Right atrium auricular region (tissue), 2 donors: Measurements from ENCODE around the gene LRRC4B. TPM values are rescaled to one million over a fixed set of nuclear protein-coding genes. Genes with fewer than 3 reads are reported as not detected.

Experiments
- DNase-seq: peaks from one replicate; pipeline ENCODE4 v3.0.0-alpha.2; 2019; ENCODE audit warnings: low spot score
- H3K27ac ChIP-seq, 2 donors: fragments of 200-600 bp; sonication (generic); 1 replicate in 1 of 2; 2 replicates in 1 of 2; pipeline ENCODE4 v1.5.1; 2016 to 2019
- H3K27me3 ChIP-seq, 2 donors: fragments of 200-600 bp; sonication (generic); one replicate each; pipeline versions ENCODE4 v1.5.1 to v1.6.0; 2017 to 2019
- H3K36me3 ChIP-seq: fragments of 200-600 bp; sonication (generic); one replicate; pipeline ENCODE4 v1.5.1; 2016
- H3K4me1 ChIP-seq, 2 donors: fragments of 200-600 bp; sonication (generic); one replicate each; pipeline versions ENCODE4 v1.5.1 to v1.6.0; 2017 to 2019
- H3K4me3 ChIP-seq, 2 donors: fragments of 200-600 bp; sonication (generic); 1 replicate in 1 of 2; 2 replicates in 1 of 2; pipeline ENCODE4 v1.5.1; 2017 to 2019; ENCODE audit warnings: mild to moderate bottlenecking in 1 of 2, moderate library complexity in 1 of 2
- H3K9me3 ChIP-seq, 2 donors: fragments of 200-600 bp; sonication (generic); one replicate each; pipeline ENCODE4 v1.5.1; 2019
- CTCF ChIP-seq, 2 donors: fragments of 200-600 bp; sonication (generic); IDR thresholded peaks; one replicate each; pipeline ENCODE4 v1.5.1; 2019; ENCODE audit warnings: antibody characterized with exemption in 2 of 2
- total RNA-seq, 2 donors: library from RNA; depleted of rRNA; stranded (reverse); fragments of >200 nt; gene quantifications; one replicate each; pipeline ENCODE4 v1.1.0, GENCODE V29; 2016

The LRRC4B gene
- total RNA-seq, 2 donors from 2014 or later, result 1.6 to 2.0 TPM

- no peak for TF ChIP-seq CTCF (IDR thresholded peaks at IDR 0.05)
- H3K36me3 ChIP-seq, result peaks cover 46% of the 10 kb centered on the region
- DNase-seq, result no peak
- H3K27me3 ChIP-seq, result no peaks in the 10 kb centered on the region
- no peak overlapping the region for H3K27ac ChIP-seq
- no peaks in the 10 kb centered on the region for H3K9me3 ChIP-seq
- peaks cover 3 to 25% of the 10 kb centered on the region in 2 donors for H3K4me1 ChIP-seq
- no peak overlapping the region for H3K4me3 ChIP-seq
Measured at GRCh38 chr19:50479761-50480251, 88.4 kb downstream of the LRRC4B start.

DNA sequence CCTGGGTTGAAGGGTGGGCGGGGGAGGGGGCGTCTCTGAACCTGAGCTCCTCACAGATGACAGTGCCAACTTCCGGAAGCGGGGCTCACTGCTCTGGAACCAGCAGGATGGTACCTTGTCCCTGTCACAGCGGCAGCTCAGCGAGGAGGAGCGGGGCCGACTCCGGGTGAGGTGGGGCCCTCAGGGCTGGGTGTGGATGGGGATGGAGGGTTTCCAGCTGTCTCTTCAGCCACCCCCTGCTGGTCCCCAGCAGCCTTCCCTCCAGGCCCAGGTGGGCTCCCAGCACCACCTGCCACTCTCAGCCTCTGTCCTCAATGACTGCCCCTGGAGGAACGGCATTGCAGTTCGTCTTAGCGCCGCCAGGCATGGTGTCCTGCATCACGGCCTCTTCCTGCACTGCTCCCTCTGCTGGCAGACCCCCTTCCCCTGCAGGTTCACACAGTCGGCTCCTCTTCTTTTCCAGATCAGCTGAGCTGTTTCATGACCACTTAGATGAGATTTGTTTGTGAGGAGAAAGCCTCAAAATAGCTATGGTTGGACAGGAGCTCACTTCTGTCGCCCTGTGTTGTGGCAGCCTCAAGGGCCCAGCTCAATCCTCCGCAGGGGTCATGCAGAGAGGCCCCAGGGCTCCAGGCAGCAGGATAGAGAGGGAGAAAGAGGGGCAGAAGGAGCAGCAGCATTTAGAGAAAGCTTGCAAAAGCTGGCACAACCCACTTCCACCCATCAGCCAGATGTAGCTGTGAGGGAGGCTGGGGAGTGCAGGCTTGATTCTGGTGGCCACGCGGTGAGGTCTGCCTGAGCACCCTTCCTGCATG lies 89.1 kb downstream of the LRRC4B start:
- DNase-seq, result no peak
- peak in 1 of 2 donors; percentile 60 for TF ChIP-seq CTCF (IDR thresholded peaks at IDR 0.05)

GRCh38 chr19:50477751-50478515 lies 90.3 kb downstream of the LRRC4B start:
- no peak overlapping the region for H3K27ac ChIP-seq
- H3K4me3 ChIP-seq, result no peak overlapping the region

More for the DNA sequence above, 89.1 kb downstream of the LRRC4B start:
- H3K4me1 ChIP-seq, result peaks cover 3 to 25% of the 10 kb centered on the region in 2 donors
- H3K27me3 ChIP-seq, result no peaks in the 10 kb centered on the region
- peaks cover 46% of the 10 kb centered on the region for H3K36me3 ChIP-seq
- H3K27ac ChIP-seq, result no peak overlapping the region
- H3K9me3 ChIP-seq, result no peaks in the 10 kb centered on the region
- H3K4me3 ChIP-seq, result no peak overlapping the region

GRCh38 chr19:50476907-50477238 lies 91.4 kb downstream of the LRRC4B start:
- no peaks in the 10 kb centered on the region for H3K27me3 ChIP-seq
- H3K4me3 ChIP-seq, result peak overlapping the region; percentile 92
- no peak for DNase-seq
- TF ChIP-seq CTCF (IDR thresholded peaks at IDR 0.05), result no peak
- H3K27ac ChIP-seq, result peak overlapping the region; percentile 76 to 80
- H3K36me3 ChIP-seq, result peaks cover 41% of the 10 kb centered on the region
- no peaks in the 10 kb centered on the region for H3K9me3 ChIP-seq
- H3K4me1 ChIP-seq, result peaks cover 3 to 25% of the 10 kb centered on the region in 2 donors

More at GRCh38 chr19:50477751-50478515, 90.3 kb downstream of the LRRC4B start:
- no peak for TF ChIP-seq CTCF (IDR thresholded peaks at IDR 0.05)
- Histone ChIP-seq H3K4me1 (peaks cover 3 to 25% of the 10 kb centered on the region in 2 donors), H3K36me3 (peaks cover 46% of the 10 kb centered on the region), H3K9me3 (no peaks in the 10 kb centered on the region), H3K27me3 (no peaks in the 10 kb centered on the region)
- no peak for DNase-seq

DNA sequence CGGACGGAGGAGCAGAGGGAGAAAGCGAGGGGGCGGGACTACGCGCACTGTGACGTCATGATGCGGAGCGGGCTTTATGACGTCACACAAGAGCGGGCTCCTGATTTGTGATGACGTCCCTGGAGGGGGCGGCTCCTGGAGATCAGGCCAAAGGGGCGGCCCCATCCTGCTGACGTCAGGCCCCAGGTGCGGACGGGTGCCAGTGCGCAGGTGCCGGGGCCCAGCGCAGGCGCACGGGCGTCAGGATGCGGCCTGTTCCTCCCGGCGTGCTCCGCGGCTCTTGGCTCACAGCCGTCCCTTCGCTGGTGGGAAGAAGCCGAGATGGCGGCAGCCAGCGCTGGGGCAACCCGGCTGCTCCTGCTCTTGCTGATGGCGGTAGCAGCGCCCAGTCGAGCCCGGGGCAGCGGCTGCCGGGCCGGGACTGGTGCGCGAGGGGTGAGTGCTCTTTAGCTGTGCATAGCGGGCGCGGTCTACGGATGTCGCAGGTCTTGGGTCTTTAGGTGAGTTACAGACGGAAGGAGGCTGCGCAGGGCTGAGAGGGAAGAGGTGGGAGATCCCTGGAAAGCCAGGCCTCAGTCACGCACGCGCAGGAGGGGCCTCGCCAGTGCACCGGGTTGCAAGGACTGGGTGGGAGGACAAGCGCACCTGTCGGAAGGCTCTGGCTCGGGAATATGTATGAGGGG lies 91.9 kb downstream of the LRRC4B start, which contains the start of the genes EMC10 and GARIN5A:
Gene EMC10 (plus strand): TSS at position 284 of the 683 bp plus-strand sequence. CDS start 38 bp downstream, at position 322.
Gene GARIN5A (minus strand): TSS at position 625 of the 683 bp plus-strand sequence. CDS start 460 bp downstream, at position 165.
- peak within 1 kb of the TSS; percentile 76 to 80 for H3K27ac ChIP-seq
- peaks cover 36% of the 10 kb centered on the region for H3K36me3 ChIP-seq

More for the DNA sequence above, 91.9 kb downstream of the LRRC4B start, which contains the start of the genes EMC10 and GARIN5A:
- Histone ChIP-seq H3K4me3 (peak within 1 kb of the TSS; percentile 92), H3K27me3 (no peaks in the 10 kb centered on the region), H3K9me3 (no peaks in the 10 kb centered on the region), H3K4me1 (peaks cover 3 to 25% of the 10 kb centered on the region in 2 donors)
- peak in 1 of 2 donors; percentile 11 for TF ChIP-seq CTCF (IDR thresholded peaks at IDR 0.05)
- DNase-seq, result peak; percentile 90
